ENCODE measurements around the gene EIF3D. TPM values are rescaled to one million over a fixed set of nuclear protein-coding genes. Genes with fewer than 3 reads are reported as not detected.

Gene EIF3D
- total and polyA plus RNA-seq, 2 of the 8 experiments (the other 6 are each of a cell fraction or from before 2014, with no cell fraction given), result 195 to 408 TPM

DNA sequence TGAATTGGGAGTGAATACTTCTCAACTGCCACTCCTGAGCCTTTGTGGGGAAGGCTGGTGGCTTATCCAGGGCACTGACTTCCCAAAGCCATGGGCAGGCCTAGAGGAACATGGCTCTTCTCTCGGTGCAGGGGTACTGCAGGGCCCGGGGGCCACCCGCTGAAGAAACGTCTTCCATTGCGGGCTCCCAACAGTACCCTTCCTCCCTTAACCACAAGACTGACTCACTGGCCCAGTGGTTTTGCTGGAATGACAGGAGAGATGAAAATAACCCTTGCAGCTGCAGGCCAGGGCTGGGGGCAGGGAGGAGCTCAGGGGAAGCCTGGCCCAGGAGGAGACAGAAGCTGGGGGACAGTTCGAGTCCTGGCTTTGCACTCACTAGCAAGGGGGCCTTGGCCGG, 61.0 kb downstream of the EIF3D start (continued):
- no peak for TF ChIP-seq ZNF274 (IDR thresholded peaks at IDR 0.05; ENCODE audit: borderline replicate concordance, extremely low read depth, low read length)
- TF ChIP-seq TAF1 (IDR thresholded peaks at IDR 0.05; ENCODE audit: low read depth, low read length), result no peak
- TF ChIP-seq RBBP5 (IDR thresholded peaks at IDR 0.05; ENCODE audit: borderline replicate concordance, low read depth, low read length), result no peak
- no peak for TF ChIP-seq CTBP2 (IDR thresholded peaks at IDR 0.05; ENCODE audit: borderline replicate concordance, insufficient read depth, insufficient read length, low read length)
- TF ChIP-seq TBP (IDR thresholded peaks at IDR 0.05; ENCODE audit: low read depth, low read length), result no peak
- no peak for TF ChIP-seq BACH1 (IDR thresholded peaks at IDR 0.05; ENCODE audit: low read length)
